GM23338 (cell line): Measurements from ENCODE around the gene MARCHF3. TPM values are rescaled to one million over a fixed set of nuclear protein-coding genes. Genes with fewer than 3 reads are reported as not detected.

ENCODE experiments used
- ATAC-seq: fragments of 200-7000 bp; cut with Tn5 transposase; 3 replicates; pipeline ENCODE4 v1.9.1; 2020
- DNase-seq: peaks from one replicate; pipeline ENCODE4 v3.0.0-alpha.2; 2015; ENCODE audit warnings: low spot score
- H2AFZ ChIP-seq: fragments of 200-600 bp; sonication (generic); 2 replicates; pipeline ENCODE4 v1.8.0; 2016; ENCODE audit warnings: antibody characterized with exemption, mild to moderate bottlenecking, moderate library complexity
- H3F3A ChIP-seq: fragments of 200-600 bp; sonication (generic); replicated peaks from 2 replicates; pipeline ENCODE4 v1.8.0; 2017; ENCODE audit warnings: antibody characterized with exemption, mixed run types, low read depth
- H3K27ac ChIP-seq: fragments of 200-600 bp; sonication (generic); 2 replicates; pipeline ENCODE4 v1.6.1; 2016; ENCODE audit warnings: low read depth
- H3K27me3 ChIP-seq: fragments of 200-600 bp; sonication (generic); 2 replicates; pipeline ENCODE4 v1.8.0; 2016; ENCODE audit warnings: mild to moderate bottlenecking, mixed run types, moderate library complexity; ENCODE audit not compliant: insufficient read depth
- H3K36me3 ChIP-seq: fragments of 200-600 bp; sonication (generic); 2 replicates; pipeline ENCODE4 v1.8.0; 2016; ENCODE audit warnings: mild to moderate bottlenecking; ENCODE audit not compliant: insufficient read depth
- H3K4me1 ChIP-seq: fragments of 200-600 bp; sonication (generic); 2 replicates; pipeline ENCODE4 v1.8.0; 2016; ENCODE audit warnings: mild to moderate bottlenecking, moderate library complexity; ENCODE audit not compliant: insufficient read depth
- H3K4me2 ChIP-seq: fragments of 200-600 bp; sonication (generic); 2 replicates; pipeline ENCODE4 v1.7.1; 2017; ENCODE audit warnings: mixed run types
- H3K4me3 ChIP-seq: fragments of 200-600 bp; sonication (generic); 2 replicates; pipeline ENCODE4 v1.6.1; 2016; ENCODE audit warnings: mixed run types
- H3K79me2 ChIP-seq: fragments of 200-600 bp; sonication (generic); replicated peaks from 2 replicates; pipeline ENCODE4 v1.8.0; 2017; ENCODE audit warnings: mild to moderate bottlenecking; ENCODE audit not compliant: insufficient read depth
- H3K9me2 ChIP-seq: fragments of 200-600 bp; sonication (generic); 2 replicates; pipeline ENCODE4 v1.8.0; 2017; ENCODE audit not compliant: insufficient read depth
- H4K20me1 ChIP-seq: fragments of 200-600 bp; sonication (generic); replicated peaks from 2 replicates; pipeline ENCODE4 v1.8.0; 2017; ENCODE audit warnings: mild to moderate bottlenecking; ENCODE audit not compliant: insufficient read depth
- H3K27ac Mint-ChIP-seq: 2 replicates; pipeline ENCODE4 v1.8.0; 2020; ENCODE audit warnings: inconsistent platforms, mild to moderate bottlenecking, moderate library complexity, mixed read lengths
- H3K27me3 Mint-ChIP-seq: 3 replicates; pipeline ENCODE4 v1.8.0; 2022; ENCODE audit warnings: low read depth, mild to moderate bottlenecking, moderate library complexity, mixed read lengths, inconsistent platforms; ENCODE audit not compliant: insufficient read depth, poor library complexity
- H3K36me3 Mint-ChIP-seq: 3 replicates; pipeline ENCODE4 v1.8.0; 2021; ENCODE audit warnings: low read depth, mild to moderate bottlenecking, inconsistent platforms, moderate library complexity, mixed read lengths
- H3K4me1 Mint-ChIP-seq: 3 replicates; pipeline ENCODE4 v1.8.0; 2020; ENCODE audit warnings: mild to moderate bottlenecking, inconsistent platforms, mixed read lengths
- H3K4me3 Mint-ChIP-seq: 3 replicates; pipeline ENCODE4 v1.8.0; 2021; ENCODE audit warnings: moderate library complexity, mild to moderate bottlenecking, inconsistent platforms, mixed read lengths
- H3K9me3 Mint-ChIP-seq: 3 replicates; pipeline ENCODE4 v1.8.0; 2020; ENCODE audit warnings: moderate library complexity, mild to moderate bottlenecking, inconsistent platforms, mixed read lengths
- CREB1 ChIP-seq: fragments of 250-450 bp; sonication (Bioruptor Pico); IDR thresholded peaks from 2 replicates; pipeline ENCODE4 v1.5.0; 2020; ENCODE audit warnings: low read depth, mild to moderate bottlenecking, moderate library complexity
- EZH2 ChIP-seq: fragments of 200-600 bp; sonication (generic); IDR thresholded peaks from one replicate; pipeline ENCODE4 v1.8.0; 2017; ENCODE audit warnings: antibody characterized with exemption, mild to moderate bottlenecking, low read depth; ENCODE audit not compliant: unreplicated experiment
- EZH2phosphoT487 ChIP-seq: fragments of 200-600 bp; sonication (generic); IDR thresholded peaks from one replicate; pipeline ENCODE4 v1.8.1; 2018; ENCODE audit warnings: antibody characterized with exemption; ENCODE audit not compliant: unreplicated experiment
- JUNB ChIP-seq: IDR thresholded peaks from one replicate; pipeline ENCODE4 v1.6.1; 2016; ENCODE audit warnings: antibody characterized with exemption; ENCODE audit not compliant: unreplicated experiment
- NANOG ChIP-seq: IDR thresholded peaks from 2 replicates; pipeline ENCODE4 v1.6.1; 2016; ENCODE audit warnings: antibody characterized with exemption, borderline replicate concordance
- POLR2AphosphoS5 ChIP-seq: IDR thresholded peaks from 2 replicates; pipeline ENCODE4 v1.6.1; 2016; ENCODE audit warnings: antibody characterized with exemption, low read depth
- STAT1 ChIP-seq: IDR thresholded peaks from one replicate; pipeline ENCODE4 v1.6.1; 2016; ENCODE audit warnings: antibody characterized with exemption; ENCODE audit not compliant: unreplicated experiment
- ZNF331 ChIP-seq: fragments of 250-450 bp; sonication (Bioruptor Pico); IDR thresholded peaks from 2 replicates; pipeline ENCODE4 v1.5.0; 2020; ENCODE audit warnings: low read depth, mild to moderate bottlenecking, moderate library complexity
- polyA plus RNA-seq: library from polyadenylated mRNA; unstranded; fragments of >200 nt; fragmentation: Nextera tagmentation; extraction: Ambion mirVana; gene quantifications from 2 replicates; pipeline ENCODE4 v1.2.1, GENCODE V29; 2016
- total RNA-seq: library from RNA; depleted of rRNA; stranded (reverse); fragments of >200 nt; shearing (Covaris generic); gene quantifications from 2 replicates; pipeline ENCODE4 v1.2.3, GENCODE V29; 2014
- TF ChIP-seq, protein P1 (sequence below): fragments of 250-450 bp; sonication (Bioruptor Pico); IDR thresholded peaks from 2 replicates; pipeline ENCODE4 v1.5.0; 2020; ENCODE audit warnings: mild to moderate bottlenecking, moderate library complexity
- TF ChIP-seq, protein P2 (sequence below): IDR thresholded peaks from 2 replicates; pipeline ENCODE4 v1.6.1; 2016; ENCODE audit warnings: antibody characterized with exemption
- TF ChIP-seq, protein P3 (sequence below): IDR thresholded peaks from one replicate; pipeline ENCODE4 v1.6.1; 2018; ENCODE audit warnings: antibody characterized with exemption; ENCODE audit not compliant: unreplicated experiment
- TF ChIP-seq, protein P4 (sequence below), 2 experiments: fragments of 200-600 bp in 1 of 2; sonication (generic) in 1 of 2; conservative IDR thresholded peaks; 2 replicates each; pipeline versions ENCODE4 v1.5.1 to v1.6.1; 2016 to 2017; ENCODE audit warnings: antibody characterized with exemption in 2 of 2, low read depth in 2 of 2, mild to moderate bottlenecking in 2 of 2, moderate library complexity in 1 of 2

MARCHF3 gene
- total and polyA plus RNA-seq, 2 experiments from 2014 or later = 7.0 to 12.7 TPM

DNA sequence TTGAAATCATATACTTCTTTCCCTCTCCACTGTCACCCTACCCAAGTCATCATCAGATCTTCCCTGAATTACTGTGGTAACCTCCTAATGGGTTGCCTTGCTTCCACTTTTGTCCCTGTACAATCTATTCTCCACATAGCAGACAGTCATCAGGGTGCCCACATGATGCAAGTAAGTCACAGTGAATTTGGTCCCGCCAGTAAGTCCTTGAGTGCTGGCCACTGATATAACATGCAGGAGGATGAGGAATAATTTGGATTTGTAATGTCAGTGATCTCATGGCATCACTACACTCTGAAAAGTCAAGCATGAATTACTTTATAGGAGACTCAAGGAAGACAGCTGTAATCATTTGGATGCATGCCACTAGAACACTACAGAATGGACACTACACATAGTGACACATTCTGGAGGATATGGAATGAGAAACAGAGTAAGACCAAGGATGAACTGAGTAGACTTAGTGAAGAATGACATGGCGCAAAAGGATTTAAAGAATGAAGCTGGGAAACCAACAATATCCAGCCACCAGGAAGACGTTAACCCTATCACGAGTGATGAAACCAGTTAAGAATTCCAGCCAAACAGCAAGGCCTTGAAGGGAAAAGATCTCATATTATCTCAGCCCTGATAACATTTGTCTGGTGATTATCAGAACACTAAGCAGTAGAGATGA lies 28.6 kb downstream of the MARCHF3 start:
- Histone ChIP-seq H2AFZ (no peak overlapping the region), H3K4me1 (no peaks in the 10 kb centered on the region; the same call in 1 of the 2 replicates), H3K4me3 (no peak overlapping the region), H4K20me1 (0 out of 2 replicates have a peak, but pooled peaks cover 3% of the 10 kb centered on the region), H3K9me2 (no peaks in the 10 kb centered on the region), H3K4me2 (no peak overlapping the region), H3K27ac (no peak overlapping the region), H3K27me3 (no peaks in the 10 kb centered on the region), H3K79me2 (0 out of 2 replicates have a peak, but pooled peaks cover 5% of the 10 kb centered on the region), H3K36me3 (no peaks in the 10 kb centered on the region), H3F3A (no peaks in the 10 kb centered on the region)
- TF ChIP-seq STAT1 (no peak), EZH2 (no peak), EZH2phosphoT487 (no peak), ZNF331 (CRISPR knock-in tag) (no peak), JUNB (no peak), POLR2AphosphoS5 (no peak), CREB1 (CRISPR knock-in tag) (no peak), NANOG (no peak)
- TF ChIP-seq, protein P1, sequence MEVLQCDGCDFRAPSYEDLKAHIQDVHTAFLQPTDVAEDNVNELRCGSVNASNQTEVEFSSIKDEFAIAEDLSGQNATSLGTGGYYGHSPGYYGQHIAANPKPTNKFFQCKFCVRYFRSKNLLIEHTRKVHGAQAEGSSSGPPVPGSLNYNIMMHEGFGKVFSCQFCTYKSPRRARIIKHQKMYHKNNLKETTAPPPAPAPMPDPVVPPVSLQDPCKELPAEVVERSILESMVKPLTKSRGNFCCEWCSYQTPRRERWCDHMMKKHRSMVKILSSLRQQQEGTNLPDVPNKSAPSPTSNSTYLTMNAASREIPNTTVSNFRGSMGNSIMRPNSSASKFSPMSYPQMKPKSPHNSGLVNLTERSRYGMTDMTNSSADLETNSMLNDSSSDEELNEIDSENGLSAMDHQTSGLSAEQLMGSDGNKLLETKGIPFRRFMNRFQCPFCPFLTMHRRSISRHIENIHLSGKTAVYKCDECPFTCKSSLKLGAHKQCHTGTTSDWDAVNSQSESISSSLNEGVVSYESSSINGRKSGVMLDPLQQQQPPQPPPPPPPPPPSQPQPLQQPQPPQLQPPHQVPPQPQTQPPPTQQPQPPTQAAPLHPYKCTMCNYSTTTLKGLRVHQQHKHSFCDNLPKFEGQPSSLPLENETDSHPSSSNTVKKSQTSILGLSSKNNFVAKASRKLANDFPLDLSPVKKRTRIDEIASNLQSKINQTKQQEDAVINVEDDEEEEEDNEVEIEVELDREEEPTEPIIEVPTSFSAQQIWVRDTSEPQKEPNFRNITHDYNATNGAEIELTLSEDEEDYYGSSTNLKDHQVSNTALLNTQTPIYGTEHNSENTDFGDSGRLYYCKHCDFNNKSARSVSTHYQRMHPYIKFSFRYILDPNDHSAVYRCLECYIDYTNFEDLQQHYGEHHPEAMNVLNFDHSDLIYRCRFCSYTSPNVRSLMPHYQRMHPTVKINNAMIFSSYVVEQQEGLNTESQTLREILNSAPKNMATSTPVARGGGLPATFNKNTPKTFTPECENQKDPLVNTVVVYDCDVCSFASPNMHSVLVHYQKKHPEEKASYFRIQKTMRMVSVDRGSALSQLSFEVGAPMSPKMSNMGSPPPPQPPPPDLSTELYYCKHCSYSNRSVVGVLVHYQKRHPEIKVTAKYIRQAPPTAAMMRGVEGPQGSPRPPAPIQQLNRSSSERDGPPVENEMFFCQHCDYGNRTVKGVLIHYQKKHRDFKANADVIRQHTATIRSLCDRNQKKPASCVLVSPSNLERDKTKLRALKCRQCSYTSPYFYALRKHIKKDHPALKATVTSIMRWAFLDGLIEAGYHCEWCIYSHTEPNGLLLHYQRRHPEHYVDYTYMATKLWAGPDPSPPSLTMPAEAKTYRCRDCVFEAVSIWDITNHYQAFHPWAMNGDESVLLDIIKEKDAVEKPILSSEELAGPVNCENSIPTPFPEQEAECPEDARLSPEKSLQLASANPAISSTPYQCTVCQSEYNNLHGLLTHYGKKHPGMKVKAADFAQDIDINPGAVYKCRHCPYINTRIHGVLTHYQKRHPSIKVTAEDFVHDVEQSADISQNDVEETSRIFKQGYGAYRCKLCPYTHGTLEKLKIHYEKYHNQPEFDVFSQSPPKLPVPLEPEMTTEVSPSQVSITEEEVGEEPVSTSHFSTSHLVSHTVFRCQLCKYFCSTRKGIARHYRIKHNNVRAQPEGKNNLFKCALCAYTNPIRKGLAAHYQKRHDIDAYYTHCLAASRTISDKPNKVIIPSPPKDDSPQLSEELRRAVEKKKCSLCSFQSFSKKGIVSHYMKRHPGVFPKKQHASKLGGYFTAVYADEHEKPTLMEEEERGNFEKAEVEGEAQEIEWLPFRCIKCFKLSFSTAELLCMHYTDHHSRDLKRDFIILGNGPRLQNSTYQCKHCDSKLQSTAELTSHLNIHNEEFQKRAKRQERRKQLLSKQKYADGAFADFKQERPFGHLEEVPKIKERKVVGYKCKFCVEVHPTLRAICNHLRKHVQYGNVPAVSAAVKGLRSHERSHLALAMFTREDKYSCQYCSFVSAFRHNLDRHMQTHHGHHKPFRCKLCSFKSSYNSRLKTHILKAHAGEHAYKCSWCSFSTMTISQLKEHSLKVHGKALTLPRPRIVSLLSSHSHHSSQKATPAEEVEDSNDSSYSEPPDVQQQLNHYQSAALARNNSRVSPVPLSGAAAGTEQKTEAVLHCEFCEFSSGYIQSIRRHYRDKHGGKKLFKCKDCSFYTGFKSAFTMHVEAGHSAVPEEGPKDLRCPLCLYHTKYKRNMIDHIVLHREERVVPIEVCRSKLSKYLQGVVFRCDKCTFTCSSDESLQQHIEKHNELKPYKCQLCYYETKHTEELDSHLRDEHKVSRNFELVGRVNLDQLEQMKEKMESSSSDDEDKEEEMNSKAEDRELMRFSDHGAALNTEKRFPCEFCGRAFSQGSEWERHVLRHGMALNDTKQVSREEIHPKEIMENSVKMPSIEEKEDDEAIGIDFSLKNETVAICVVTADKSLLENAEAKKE = no peak
- TF ChIP-seq, protein P2, sequence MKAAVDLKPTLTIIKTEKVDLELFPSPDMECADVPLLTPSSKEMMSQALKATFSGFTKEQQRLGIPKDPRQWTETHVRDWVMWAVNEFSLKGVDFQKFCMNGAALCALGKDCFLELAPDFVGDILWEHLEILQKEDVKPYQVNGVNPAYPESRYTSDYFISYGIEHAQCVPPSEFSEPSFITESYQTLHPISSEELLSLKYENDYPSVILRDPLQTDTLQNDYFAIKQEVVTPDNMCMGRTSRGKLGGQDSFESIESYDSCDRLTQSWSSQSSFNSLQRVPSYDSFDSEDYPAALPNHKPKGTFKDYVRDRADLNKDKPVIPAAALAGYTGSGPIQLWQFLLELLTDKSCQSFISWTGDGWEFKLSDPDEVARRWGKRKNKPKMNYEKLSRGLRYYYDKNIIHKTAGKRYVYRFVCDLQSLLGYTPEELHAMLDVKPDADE = no peak
- TF ChIP-seq, protein P3, sequence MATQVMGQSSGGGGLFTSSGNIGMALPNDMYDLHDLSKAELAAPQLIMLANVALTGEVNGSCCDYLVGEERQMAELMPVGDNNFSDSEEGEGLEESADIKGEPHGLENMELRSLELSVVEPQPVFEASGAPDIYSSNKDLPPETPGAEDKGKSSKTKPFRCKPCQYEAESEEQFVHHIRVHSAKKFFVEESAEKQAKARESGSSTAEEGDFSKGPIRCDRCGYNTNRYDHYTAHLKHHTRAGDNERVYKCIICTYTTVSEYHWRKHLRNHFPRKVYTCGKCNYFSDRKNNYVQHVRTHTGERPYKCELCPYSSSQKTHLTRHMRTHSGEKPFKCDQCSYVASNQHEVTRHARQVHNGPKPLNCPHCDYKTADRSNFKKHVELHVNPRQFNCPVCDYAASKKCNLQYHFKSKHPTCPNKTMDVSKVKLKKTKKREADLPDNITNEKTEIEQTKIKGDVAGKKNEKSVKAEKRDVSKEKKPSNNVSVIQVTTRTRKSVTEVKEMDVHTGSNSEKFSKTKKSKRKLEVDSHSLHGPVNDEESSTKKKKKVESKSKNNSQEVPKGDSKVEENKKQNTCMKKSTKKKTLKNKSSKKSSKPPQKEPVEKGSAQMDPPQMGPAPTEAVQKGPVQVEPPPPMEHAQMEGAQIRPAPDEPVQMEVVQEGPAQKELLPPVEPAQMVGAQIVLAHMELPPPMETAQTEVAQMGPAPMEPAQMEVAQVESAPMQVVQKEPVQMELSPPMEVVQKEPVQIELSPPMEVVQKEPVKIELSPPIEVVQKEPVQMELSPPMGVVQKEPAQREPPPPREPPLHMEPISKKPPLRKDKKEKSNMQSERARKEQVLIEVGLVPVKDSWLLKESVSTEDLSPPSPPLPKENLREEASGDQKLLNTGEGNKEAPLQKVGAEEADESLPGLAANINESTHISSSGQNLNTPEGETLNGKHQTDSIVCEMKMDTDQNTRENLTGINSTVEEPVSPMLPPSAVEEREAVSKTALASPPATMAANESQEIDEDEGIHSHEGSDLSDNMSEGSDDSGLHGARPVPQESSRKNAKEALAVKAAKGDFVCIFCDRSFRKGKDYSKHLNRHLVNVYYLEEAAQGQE = no peak
- TF ChIP-seq, protein P4, sequence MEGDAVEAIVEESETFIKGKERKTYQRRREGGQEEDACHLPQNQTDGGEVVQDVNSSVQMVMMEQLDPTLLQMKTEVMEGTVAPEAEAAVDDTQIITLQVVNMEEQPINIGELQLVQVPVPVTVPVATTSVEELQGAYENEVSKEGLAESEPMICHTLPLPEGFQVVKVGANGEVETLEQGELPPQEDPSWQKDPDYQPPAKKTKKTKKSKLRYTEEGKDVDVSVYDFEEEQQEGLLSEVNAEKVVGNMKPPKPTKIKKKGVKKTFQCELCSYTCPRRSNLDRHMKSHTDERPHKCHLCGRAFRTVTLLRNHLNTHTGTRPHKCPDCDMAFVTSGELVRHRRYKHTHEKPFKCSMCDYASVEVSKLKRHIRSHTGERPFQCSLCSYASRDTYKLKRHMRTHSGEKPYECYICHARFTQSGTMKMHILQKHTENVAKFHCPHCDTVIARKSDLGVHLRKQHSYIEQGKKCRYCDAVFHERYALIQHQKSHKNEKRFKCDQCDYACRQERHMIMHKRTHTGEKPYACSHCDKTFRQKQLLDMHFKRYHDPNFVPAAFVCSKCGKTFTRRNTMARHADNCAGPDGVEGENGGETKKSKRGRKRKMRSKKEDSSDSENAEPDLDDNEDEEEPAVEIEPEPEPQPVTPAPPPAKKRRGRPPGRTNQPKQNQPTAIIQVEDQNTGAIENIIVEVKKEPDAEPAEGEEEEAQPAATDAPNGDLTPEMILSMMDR (conservative IDR thresholded peaks at IDR 0.05; ENCODE audit: low read depth in 2 of 2) = no peak
- Mint-ChIP-seq H3K36me3 (no peaks in the 10 kb centered on the region; the same call in 2 of the 3 replicates), H3K9me3 (no peaks in the 10 kb centered on the region), H3K4me1 (peaks cover 6% of the 10 kb centered on the region), H3K27me3 (peaks cover 6% of the 10 kb centered on the region), H3K4me3 (no peak overlapping the region), H3K27ac (no peak overlapping the region)
- ATAC-seq (no peak), DNase-seq (no peak)
